GM12865 (cell line): Measurements from ENCODE around the gene PTPRM.
A peak's percentile ranks its signal among the peaks of the same experiment; 100 is the strongest.

Source experiments
- DNase-seq: peaks from one replicate; pipeline ENCODE4 v3.0.0; 2010; ENCODE audit warnings: low read depth
- H3K4me3 ChIP-seq: 2 replicates; pipeline ENCODE4 v1.5.1; 2011; ENCODE audit warnings: mild to moderate bottlenecking, low read depth, low read length, control low read depth
- TF ChIP-seq, protein P1 (sequence below): IDR thresholded peaks from 2 replicates; pipeline ENCODE4 v1.5.1; 2011; ENCODE audit warnings: low read length, control low read depth, low read depth, inconsistent platforms; ENCODE audit not compliant: insufficient read depth; ENCODE audit errors: missing control alignments

The PTPRM gene

DNA sequence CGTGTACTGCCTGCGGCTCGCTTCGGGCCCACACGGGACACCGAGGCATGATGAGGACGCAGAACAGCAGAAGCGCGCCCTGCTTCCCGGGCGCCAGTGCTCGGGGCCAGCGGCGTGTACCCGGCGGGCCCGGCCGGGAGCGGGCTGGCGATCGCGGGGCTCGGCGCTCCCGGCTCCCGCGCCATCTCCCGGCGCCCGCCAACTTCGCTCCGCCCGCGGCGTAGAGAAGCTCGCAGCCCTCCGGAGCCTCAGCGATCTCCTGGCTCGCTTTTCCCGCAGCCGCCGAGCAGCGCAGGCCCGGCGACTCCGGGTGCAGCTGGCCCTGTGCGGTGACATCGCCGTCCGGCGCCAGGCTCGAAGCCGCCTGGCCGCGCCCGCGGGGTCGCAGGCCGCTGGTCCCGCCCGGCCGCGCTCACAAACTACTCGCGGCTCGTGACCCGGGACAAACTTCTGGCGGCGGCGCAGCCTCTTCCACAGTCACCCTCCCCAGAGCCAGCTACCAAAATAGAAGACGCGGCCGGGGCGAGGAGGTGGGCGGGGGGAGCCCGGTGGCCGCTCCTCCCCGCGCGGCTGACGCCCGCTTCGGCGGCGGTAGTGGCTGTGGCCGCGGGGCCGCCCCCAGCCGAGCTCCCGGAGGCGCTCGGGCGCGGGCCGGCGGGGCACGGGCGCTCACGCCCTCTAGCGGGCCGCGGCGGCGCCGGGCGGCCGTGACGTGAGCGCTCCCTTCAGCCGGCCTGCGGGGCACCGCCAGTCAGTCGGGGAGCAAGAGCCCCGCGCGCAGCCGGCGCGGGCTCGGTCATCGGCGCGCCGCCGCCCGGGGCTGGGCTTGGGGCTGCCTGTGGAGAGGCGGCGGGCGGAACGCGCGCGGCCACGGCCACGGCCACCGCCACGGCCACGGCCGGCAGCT lies at the start of gene PTPRM:
TSS of gene PTPRM (plus strand) at position 750 of the 907 bp plus-strand sequence. CDS start 503 bp downstream, outside the sequence.
- no peak within 1 kb of the TSS; the same call in 1 of the 2 replicates for H3K4me3 ChIP-seq
- peak; percentile 46 for DNase-seq
- TF ChIP-seq, protein P1, sequence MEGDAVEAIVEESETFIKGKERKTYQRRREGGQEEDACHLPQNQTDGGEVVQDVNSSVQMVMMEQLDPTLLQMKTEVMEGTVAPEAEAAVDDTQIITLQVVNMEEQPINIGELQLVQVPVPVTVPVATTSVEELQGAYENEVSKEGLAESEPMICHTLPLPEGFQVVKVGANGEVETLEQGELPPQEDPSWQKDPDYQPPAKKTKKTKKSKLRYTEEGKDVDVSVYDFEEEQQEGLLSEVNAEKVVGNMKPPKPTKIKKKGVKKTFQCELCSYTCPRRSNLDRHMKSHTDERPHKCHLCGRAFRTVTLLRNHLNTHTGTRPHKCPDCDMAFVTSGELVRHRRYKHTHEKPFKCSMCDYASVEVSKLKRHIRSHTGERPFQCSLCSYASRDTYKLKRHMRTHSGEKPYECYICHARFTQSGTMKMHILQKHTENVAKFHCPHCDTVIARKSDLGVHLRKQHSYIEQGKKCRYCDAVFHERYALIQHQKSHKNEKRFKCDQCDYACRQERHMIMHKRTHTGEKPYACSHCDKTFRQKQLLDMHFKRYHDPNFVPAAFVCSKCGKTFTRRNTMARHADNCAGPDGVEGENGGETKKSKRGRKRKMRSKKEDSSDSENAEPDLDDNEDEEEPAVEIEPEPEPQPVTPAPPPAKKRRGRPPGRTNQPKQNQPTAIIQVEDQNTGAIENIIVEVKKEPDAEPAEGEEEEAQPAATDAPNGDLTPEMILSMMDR = peak; percentile 21

DNA sequence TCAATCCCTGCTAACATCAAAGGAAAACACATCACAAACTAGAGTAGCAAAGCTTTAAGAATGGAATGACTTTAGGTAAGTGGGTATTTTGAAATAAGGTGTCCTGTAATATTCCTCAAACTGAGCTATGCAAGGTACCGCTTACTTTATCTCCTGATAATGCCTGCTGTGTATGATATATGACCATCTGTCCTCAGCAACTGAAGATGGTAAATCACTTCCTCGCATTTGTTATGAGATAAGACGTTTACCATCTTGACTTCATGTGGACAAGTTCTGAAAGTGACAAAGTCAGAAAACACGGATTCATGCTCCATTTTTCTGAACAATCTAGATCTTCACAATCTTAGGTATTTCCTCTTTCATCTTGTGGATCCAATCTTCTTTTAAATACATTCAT lies 49.3 kb upstream of the PTPRM start:
- TF ChIP-seq, protein P1 = no peak
- no peak overlapping the region for H3K4me3 ChIP-seq
- no peak for DNase-seq

- no peak overlapping the region for H3K4me3 ChIP-seq
- TF ChIP-seq, protein P1 = no peak
- DNase-seq = no peak
These were observed 46.8 kb upstream of the PTPRM start for GRCh38 chr18:7520200-7520785.

DNA sequence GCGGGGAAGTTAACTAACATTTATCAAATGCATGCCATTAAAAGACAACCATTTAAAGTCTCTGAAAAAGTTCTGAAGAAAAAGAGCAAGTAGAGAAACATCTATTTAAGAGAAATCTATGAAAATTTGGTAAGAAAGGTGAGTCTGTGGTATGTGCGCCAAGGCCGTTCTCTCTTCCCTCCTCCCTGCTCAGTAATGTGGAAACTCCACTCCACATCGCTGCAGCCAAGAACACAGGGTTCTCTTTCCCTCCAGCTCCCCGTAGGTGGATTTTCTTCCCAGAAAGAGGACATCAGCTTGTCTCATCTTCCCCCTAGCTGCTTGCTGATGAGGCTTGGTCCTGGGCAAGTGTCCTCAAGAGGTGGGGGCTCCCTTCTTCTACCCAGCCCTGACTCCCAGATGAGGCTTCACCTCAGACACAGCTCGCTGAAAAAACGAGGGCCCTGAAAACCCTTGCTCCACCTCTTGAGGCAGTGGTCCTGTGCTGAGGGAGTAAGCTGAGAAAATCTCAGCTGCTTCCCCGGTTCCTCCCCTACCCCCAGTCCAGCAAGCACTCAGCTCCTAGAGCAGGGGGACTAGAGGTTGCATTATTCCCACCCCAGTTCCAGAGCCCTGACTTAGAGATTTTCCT lies 45.8 kb upstream of the PTPRM start:
- TF ChIP-seq, protein P1 = no peak
- DNase-seq = no peak
- no peak overlapping the region for H3K4me3 ChIP-seq

GRCh38 chr18:7523772-7524171 lies 43.3 kb upstream of the PTPRM start:
- TF ChIP-seq, protein P1 = no peak
- DNase-seq = no peak
- H3K4me3 ChIP-seq = no peak overlapping the region

- DNase-seq = no peak
- no peak overlapping the region for H3K4me3 ChIP-seq
- TF ChIP-seq, protein P1 = no peak
These were observed 42.3 kb upstream of the PTPRM start for GRCh38 chr18:7524786-7525185.
